ENCODE data around the gene CPAMD8. TPM values are rescaled to one million over a fixed set of nuclear protein-coding genes. Genes with fewer than 3 reads are reported as not detected.

CPAMD8 gene
- total and polyA plus RNA-seq, 9 of the 15 experiments (the other 6 are each of a cell fraction or from before 2014, with no cell fraction given): 0.20 to 2.1 (median 1.3) TPM

DNA sequence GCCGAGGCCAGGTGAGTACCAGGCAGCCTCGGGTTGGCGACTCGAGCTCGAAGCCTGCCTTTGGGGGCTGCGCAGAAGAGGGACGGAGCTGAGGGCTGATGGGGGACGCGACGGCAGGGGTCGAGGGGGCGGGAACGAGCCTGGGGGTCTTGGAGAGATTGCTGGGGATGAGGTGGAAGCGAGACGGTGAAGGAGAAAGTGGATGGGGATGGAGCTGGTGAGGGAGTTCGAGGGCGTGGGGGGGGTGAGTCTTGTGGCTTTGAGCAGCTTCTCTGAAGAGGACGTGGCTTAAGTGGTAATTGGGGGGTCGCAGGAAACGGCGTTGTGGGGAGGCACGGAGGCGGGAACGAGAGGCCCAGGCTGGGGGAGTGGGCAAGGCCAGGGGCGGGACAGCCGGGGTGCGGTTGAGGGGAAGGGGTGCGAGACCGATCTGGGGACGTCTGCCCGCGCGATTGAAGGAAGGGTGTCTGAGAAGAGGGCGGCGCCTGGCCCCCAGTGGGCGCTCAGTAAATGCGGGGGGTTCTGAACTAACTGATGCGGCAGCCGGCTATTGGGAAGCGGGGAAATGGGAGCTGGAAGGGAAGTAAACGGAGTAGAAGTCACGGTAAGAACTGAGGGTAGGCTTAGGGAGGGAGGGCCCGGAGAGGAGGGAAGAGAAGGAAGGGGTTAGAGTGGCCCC, 49.4 kb upstream of the CPAMD8 start:
- Histone ChIP-seq H3K4me2 (ENCODE audit: insufficient read depth, low read length) (peak overlapping the region; percentile 85), H3K4me1 (replicated peaks in 1 of 2; ENCODE audit: control insufficient read depth in 2 of 2, insufficient read depth in 2 of 2, low read length in 2 of 2) (peaks cover 28 to 58% of the 10 kb centered on the region in 2 experiments; a peak in 4 of 5 replicates), H2AFZ (ENCODE audit: low read depth, low read length) (peak overlapping the region; percentile 61), H3K9ac (ENCODE audit: insufficient read depth in 1 of 2, low read depth in 2 of 2, low read length in 2 of 2) (peak overlapping the region; percentile 75 to 96), H4K20me1 (replicated peaks; ENCODE audit: control insufficient read depth, insufficient read depth, low read length) (peaks cover 22% of the 10 kb centered on the region), H3K27me3 (ENCODE audit: control insufficient read depth in 2 of 2, insufficient read depth in 2 of 2, low read length in 2 of 2) (no peaks in the 10 kb centered on the region; a peak in 1 of 5 replicates), H3K9me3 (replicated peaks; ENCODE audit: control insufficient read depth, insufficient read depth, low read depth, low read length) (no peaks in the 10 kb centered on the region), H3K79me2 (ENCODE audit: control insufficient read depth, insufficient read depth, low read length) (peaks cover 95% of the 10 kb centered on the region), H3K4me3 (peak overlapping the region; percentile 78), H3K36me3 (ENCODE audit: control insufficient read depth, insufficient read depth, low read length) (peaks cover 33% of the 10 kb centered on the region), H3K9me1 (ENCODE audit: control insufficient read depth, insufficient read depth, low read length) (peaks cover 3% of the 10 kb centered on the region), H3K27ac (ENCODE audit: extremely low read depth, low read depth, low read length) (peak overlapping the region; percentile 81)
- CTCF ChIA-PET (ENCODE audit: low intra/inter-chr PET ratio): no interaction called here
- intact Hi-C loops (cut with micrococcal nuclease): loop anchor here (10.0 kb wide), 1 partner anchor 129 kb away; no protein-coding TSS in a partner anchor
- BruUV-seq (replicated peaks): no TSS peak
- in situ Hi-C loops (cut with MboI): no loop called here
- DNase-seq (ENCODE audit: extremely low read depth in 1 of 4, low spot score in 3 of 4): peak; percentile 48 to 68 (median 57)
- peak; percentile 5 for ATAC-seq
- POLR2A ChIA-PET: interaction anchor here (0.6 to 1.8 kb wide), 6 partner anchors 9 to 448 kb away, joined by 3 to 11 read pairs (median 4); no protein-coding TSS in a partner anchor
- 0% methylated on average over 26 of the region's 43 CpGs for WGBS (ENCODE audit: insufficient coverage, low coverage, missing lambda C conversion rate)
- FAIRE-seq: no peak
- TF ChIP-seq MCM5 (IDR thresholded peaks at IDR 0.05; ENCODE audit: low read depth) (no peak), ZNF263 (CRISPR knock-in tag; IDR thresholded peaks at IDR 0.05; ENCODE audit: borderline replicate concordance) (0 out of 2 replicates have a peak, but pooled peaks have one; percentile 24), KDM5B (IDR thresholded peaks at IDR 0.05; ENCODE audit: insufficient replicate concordance, low read depth, low read length) (peak; percentile 55), MTA3 (IDR thresholded peaks at IDR 0.05; ENCODE audit: borderline replicate concordance) (no peak), ELF1 (tag; IDR thresholded peaks at IDR 0.05) (peak; percentile 32; the same call in 1 of the 2 replicates), SMARCA4 (IDR thresholded peaks at IDR 0.05) (peak; percentile 31; the same call in 1 of the 2 replicates), PHTF2 (CRISPR knock-in tag; IDR thresholded peaks at IDR 0.05) (no peak), HDAC1 (IDR thresholded peaks at IDR 0.05) (peak in 1 of 2 experiments; percentile 74; a peak in 2 of 4 replicates), FOXP1 (CRISPR knock-in tag; IDR thresholded peaks at IDR 0.05) (0 out of 2 replicates have a peak, but pooled peaks have one; percentile 10), SUPT5H (IDR thresholded peaks at IDR 0.05) (peak; percentile 36), TAF1 (IDR thresholded peaks at IDR 0.05; ENCODE audit: control insufficient read depth, extremely low read depth, insufficient read depth, low read length, severe bottlenecking) (no peak)
- TF ChIP-seq, protein P1, sequence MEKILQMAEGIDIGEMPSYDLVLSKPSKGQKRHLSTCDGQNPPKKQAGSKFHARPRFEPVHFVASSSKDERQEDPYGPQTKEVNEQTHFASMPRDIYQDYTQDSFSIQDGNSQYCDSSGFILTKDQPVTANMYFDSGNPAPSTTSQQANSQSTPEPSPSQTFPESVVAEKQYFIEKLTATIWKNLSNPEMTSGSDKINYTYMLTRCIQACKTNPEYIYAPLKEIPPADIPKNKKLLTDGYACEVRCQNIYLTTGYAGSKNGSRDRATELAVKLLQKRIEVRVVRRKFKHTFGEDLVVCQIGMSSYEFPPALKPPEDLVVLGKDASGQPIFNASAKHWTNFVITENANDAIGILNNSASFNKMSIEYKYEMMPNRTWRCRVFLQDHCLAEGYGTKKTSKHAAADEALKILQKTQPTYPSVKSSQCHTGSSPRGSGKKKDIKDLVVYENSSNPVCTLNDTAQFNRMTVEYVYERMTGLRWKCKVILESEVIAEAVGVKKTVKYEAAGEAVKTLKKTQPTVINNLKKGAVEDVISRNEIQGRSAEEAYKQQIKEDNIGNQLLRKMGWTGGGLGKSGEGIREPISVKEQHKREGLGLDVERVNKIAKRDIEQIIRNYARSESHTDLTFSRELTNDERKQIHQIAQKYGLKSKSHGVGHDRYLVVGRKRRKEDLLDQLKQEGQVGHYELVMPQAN (IDR thresholded peaks at IDR 0.05; ENCODE audit: borderline replicate concordance): 0 out of 2 replicates have a peak, but pooled peaks have one; percentile 55
- TF ChIP-seq, protein P2, sequence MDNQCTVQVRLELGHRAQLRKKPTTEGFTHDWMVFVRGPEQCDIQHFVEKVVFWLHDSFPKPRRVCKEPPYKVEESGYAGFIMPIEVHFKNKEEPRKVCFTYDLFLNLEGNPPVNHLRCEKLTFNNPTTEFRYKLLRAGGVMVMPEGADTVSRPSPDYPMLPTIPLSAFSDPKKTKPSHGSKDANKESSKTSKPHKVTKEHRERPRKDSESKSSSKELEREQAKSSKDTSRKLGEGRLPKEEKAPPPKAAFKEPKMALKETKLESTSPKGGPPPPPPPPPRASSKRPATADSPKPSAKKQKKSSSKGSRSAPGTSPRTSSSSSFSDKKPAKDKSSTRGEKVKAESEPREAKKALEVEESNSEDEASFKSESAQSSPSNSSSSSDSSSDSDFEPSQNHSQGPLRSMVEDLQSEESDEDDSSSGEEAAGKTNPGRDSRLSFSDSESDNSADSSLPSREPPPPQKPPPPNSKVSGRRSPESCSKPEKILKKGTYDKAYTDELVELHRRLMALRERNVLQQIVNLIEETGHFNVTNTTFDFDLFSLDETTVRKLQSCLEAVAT (IDR thresholded peaks at IDR 0.05): peak in 1 of 2 experiments; percentile 57; a peak in 2 of 4 replicates
- TF ChIP-seq, protein P3, sequence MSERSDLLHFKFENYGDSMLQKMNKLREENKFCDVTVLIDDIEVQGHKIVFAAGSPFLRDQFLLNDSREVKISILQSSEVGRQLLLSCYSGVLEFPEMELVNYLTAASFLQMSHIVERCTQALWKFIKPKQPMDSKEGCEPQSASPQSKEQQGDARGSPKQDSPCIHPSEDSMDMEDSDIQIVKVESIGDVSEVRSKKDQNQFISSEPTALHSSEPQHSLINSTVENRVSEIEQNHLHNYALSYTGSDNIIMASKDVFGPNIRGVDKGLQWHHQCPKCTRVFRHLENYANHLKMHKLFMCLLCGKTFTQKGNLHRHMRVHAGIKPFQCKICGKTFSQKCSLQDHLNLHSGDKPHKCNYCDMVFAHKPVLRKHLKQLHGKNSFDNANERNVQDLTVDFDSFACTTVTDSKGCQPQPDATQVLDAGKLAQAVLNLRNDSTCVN (CRISPR knock-in tag; IDR thresholded peaks at IDR 0.05): 0 out of 2 replicates have a peak, but pooled peaks have one; percentile 38
- TF ChIP-seq, protein P4, sequence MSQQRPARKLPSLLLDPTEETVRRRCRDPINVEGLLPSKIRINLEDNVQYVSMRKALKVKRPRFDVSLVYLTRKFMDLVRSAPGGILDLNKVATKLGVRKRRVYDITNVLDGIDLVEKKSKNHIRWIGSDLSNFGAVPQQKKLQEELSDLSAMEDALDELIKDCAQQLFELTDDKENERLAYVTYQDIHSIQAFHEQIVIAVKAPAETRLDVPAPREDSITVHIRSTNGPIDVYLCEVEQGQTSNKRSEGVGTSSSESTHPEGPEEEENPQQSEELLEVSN (IDR thresholded peaks at IDR 0.05; ENCODE audit: borderline replicate concordance in 1 of 2, extremely low read depth in 1 of 2, insufficient read depth in 1 of 2, insufficient read length in 1 of 2, low read depth in 1 of 2, low read length in 1 of 2, poor library complexity in 1 of 2, severe bottlenecking in 1 of 2): peak in 1 of 2 experiments; percentile 4
